Measurements from ENCODE around the gene FAM76A.

DNA sequence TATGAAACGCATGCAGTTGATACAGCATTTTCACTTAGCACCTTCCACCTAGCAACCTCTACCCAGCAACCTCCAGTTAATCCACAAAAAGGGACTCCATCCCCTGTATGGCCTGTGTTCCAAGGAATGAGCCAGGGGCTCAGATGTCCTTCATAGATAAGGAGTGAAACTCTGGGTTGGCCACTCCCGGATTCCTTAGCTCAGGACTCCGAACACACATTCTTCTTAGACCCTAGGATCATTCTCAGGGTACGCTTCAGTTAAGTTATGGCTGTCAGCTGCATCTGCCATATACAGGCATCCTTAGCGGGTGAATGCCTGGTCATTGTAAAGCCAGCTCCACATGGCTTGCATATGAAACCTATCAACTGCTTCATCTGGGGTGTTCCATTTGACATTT is 37.9 kb upstream of the FAM76A start:
- TF ChIP-seq CTCF (conservative IDR thresholded peaks at IDR 0.05) (no peak), EZH2 (IDR thresholded peaks at IDR 0.05; ENCODE audit: low read depth) (no peak)

All from PC-9 (cell line).